ENCODE results near the gene UAP1. TPM values are rescaled to one million over a fixed set of nuclear protein-coding genes. Genes with fewer than 3 reads are reported as not detected.
A peak's percentile ranks its signal among the peaks of the same experiment; 100 is the strongest.

Gene UAP1
- total RNA-seq, 1 donor from 2014 or later, result 58.2 TPM

GRCh38 chr1:162551969-162552683, 9.4 kb upstream of the UAP1 start:
- no peak for TF ChIP-seq CTCF (conservative IDR thresholded peaks at IDR 0.05; ENCODE audit: low read depth, low read length)
- H3K4me3 ChIP-seq (ENCODE audit: low read depth, low read length), result no peak overlapping the region
- no peak for DNase-seq (ENCODE audit: low read depth)

DNA sequence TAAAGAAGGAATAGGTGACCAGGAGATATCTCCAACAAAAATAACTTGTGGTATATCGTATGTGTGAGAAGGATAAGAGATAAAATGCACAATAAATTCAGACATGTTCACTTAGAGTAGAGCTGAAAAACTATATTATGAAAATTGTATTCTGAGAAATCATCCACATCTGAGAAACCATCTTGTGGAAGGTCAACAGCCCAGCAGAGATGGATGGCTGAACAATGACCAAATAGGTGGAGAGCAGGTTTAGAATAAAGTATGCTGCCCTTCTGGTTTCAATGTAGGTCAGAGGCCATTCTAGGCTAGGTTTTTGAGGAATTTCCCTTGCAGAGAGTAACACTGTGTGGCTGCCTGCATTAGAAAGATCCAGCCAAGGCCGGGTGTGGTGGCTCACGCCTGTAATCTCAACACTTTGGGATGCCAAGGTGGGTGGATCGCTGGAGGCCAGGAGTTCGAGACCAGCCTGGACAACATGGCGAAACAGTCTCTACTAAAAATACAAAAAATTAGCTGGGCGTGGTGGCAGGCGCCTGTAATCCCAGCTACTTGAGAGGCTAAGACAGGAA, 8.8 kb upstream of the UAP1 start:
- no peak for TF ChIP-seq CTCF (conservative IDR thresholded peaks at IDR 0.05; ENCODE audit: low read depth, low read length)
- H3K4me3 ChIP-seq (ENCODE audit: low read depth, low read length), result no peak overlapping the region
- no peak for DNase-seq (ENCODE audit: low read depth)

- H3K4me3 ChIP-seq (ENCODE audit: low read depth, low read length), result no peak overlapping the region
- no peak for TF ChIP-seq CTCF (conservative IDR thresholded peaks at IDR 0.05; ENCODE audit: low read depth, low read length)
- DNase-seq (ENCODE audit: low read depth), result no peak
Observed at GRCh38 chr1:162554258-162554657, 7.3 kb upstream of the UAP1 start.

GRCh38 chr1:162557536-162557935, 4.0 kb upstream of the UAP1 start:
- no peak for DNase-seq (ENCODE audit: low read depth)
- no peak overlapping the region for H3K4me3 ChIP-seq (ENCODE audit: low read depth, low read length)
- no peak for TF ChIP-seq CTCF (conservative IDR thresholded peaks at IDR 0.05; ENCODE audit: low read depth, low read length)

DNA sequence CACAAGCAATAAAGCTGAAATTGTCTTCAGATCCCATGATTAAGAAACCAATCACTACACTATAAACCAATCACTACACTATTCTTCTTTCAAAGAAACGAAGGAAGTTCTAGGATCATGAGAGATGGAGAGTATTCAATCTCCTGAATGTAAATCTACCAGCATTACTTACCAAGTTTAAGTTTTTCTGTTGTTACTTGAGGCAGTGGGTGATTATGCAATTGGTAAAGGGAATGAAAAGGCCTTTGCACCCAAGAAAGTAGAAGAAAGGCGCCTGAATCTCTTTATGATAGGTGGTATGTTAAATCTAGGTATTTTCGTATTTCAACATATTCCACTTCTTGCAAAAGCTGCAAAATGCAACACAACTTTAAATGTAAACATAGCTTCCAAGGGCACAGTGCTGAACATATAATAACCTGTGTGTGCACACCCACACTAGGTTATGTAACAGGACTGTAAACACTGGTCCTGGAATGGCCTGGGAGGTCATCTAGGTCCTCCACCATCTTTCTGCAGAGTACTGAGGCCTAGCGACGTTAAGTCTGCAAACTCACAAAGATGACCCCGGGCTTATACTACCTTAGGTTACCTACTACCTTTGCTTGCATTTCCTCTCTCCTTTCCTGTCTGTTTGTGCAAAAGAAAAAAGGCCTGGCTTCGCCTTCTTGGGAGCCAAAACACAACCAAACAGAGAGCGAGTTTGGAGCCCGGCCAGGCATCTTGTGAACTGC, 1.1 kb upstream of the UAP1 start:
- peak overlapping the region; percentile 92 for H3K4me3 ChIP-seq (ENCODE audit: low read depth, low read length)
- TF ChIP-seq CTCF (conservative IDR thresholded peaks at IDR 0.05; ENCODE audit: low read depth, low read length), result no peak
- DNase-seq (ENCODE audit: low read depth), result no peak

DNA sequence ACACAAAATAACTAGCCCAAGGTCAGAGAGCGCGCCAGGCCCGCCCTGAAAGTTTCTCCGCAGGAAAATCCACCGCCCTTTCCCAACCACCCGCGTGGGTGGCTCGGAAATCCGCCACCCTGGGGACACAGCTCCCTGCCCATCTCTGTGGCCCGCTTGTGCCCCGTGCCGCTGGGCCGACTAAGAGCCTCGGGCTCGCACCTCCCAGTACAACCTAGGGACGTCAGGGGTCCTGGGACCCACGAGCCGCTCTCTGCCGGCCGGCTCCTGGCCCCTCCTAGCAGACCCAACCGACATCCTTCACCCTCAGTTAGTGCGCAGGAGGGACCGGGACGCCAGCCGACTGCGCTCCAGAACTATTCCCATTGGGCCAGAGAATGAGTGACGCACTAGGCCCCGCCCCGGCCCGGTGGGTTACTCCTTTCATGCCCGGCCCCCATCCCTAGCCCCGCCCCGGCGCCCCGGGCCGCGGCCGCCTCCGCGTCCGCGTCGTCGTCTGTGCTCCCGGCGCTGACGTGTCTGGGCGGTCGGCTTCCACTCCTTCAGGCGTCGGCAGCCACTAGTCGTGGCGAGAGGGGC, 396 bp upstream of the UAP1 start:
- no peak for DNase-seq (ENCODE audit: low read depth)
- TF ChIP-seq CTCF (conservative IDR thresholded peaks at IDR 0.05; ENCODE audit: low read depth, low read length), result no peak

More for the DNA sequence above, 396 bp upstream of the UAP1 start:
- H3K4me3 ChIP-seq (ENCODE audit: low read depth, low read length), result peak overlapping the region; percentile 92
